ENCODE results near the gene ATAD3C.
A peak's percentile ranks its signal among the peaks of the same experiment; 100 is the strongest.
"Not testable (repeated sequence)": the region's sequence is repeated elsewhere in the genome, so short reads cannot be mapped to it uniquely, and the experiment has no call there.

ATAD3C gene, protein sequence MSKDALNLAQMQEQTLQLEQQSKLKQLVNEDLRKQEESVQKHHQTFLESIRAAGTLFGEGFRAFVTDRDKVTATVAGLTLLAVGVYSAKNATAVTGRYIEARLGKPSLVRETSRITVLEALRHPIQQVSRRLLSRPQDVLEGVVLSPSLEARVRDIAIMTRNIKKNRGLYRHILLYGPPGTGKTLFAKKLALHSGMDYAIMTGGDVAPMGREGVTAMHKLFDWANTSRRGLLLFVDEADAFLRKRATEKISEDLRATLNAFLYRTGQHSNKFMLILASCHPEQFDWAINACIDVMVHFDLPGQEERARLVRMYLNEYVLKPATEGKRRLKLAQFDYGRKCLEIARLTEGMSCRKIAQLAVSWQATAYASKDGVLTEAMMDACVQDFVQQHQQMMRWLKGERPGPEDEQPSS

GRCh38 chr1:1449099-1449739 lies at the start of gene ATAD3C:
Gene ATAD3C, plus strand, starts transcription at chr1:1449689. Its CDS starts 995 bp downstream, at chr1:1450684.
- no peak for DNase-seq

DNA sequence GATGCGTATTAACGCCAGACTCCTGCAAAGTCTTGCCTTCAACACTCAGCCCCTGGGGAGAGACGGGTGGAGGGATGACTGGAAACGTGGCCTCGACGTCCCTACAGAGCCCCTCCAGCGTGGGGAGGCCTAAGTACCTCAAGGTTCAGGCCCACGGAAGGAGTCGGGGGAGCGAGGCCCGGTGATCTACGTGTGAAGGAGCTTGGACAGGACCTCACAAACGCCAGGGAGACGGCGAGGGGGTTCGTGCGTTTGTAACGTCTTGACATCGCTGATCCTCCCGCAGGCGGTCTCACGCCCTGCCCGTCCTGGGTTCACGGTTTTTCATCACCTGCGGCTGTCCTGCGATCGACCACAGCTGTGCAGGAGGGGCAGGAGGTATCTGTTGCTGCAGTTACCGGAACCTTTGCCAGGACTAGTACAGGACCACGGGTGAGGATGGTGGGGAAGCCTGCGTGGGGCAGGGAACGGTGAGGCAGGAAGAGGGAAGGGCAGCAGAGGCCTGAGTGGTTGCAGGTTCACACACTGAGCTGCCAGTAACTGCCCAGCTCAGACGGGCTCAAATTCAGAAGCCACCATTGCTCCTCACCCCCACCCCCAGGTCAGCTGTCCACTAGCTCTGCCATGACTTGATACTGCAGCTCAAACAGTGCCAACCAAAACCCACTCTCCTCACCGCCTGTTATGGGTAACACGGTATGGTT lies 49.5 kb upstream of the ATAD3C start:
- no peak for DNase-seq

- DNase-seq: no peak
Observed at GRCh38 chr1:1400576-1401456, 48.7 kb upstream of the ATAD3C start.

- no peak for DNase-seq
Observed at GRCh38 chr1:1401457-1402010, 48.0 kb upstream of the ATAD3C start.

DNA sequence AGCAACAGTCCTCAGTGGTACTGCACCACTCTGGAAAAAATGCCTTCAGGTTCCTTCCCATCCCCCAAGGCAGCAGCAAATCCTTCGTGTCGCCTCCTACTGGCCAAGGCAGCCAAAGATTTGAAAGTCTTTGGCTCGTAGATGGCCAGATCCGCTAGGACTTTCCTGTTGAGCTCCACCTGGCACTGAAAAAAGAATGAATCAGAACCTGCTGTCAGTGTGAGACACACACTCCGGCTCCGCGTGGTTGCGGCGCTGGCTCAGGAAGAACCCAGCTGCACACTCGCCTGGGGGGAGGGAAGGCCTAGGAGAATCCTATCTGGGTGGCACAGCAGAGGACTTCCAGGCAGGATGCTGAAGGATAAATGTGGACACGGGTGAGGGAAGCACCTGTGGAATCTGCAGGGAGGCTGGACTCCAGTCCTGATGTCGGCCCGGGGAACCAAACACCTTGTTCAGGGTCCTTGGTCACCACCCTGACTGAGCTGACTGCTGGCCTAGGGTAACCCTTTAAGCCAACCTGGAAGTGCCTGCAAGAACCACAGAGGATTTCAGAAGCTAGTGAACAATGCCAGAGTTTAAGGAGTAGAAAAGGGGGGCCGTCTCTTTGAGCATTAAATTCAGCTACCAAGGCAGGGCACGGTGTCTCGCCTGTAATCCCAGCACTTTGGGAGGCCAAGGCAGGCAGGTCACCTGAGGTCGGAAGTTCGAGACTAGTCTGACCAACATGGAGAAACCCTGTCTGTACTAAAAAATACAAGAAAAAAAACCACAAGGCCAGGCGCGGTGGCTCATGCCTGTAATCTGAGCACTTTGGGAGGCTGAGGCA lies 47.2 kb upstream of the ATAD3C start:
- no peak for DNase-seq

DNA sequence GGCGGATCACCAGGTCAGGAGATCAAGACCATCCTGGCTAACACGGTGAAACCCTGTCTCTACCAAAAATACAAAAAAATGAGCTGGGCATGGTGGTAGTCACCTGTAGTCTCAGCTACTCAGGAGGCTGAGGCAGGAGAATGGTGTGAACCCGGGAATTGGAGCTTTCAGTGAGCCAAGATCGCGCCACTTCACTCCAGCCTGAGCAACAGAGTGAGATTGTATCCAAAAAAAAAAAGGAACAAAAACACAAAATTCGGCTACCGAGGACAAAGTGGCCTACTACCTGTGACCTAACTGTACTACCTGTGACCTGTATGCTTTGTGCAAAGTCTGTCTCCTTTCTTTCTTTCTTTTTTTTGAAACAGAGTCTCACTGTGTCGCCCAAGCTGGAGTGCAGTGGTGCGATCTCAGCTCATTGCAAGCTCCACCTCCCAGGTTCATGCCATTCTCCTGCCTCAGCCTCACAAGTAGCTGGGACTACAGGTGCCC lies 46.5 kb upstream of the ATAD3C start:
- DNase-seq: not testable (repeated sequence)

DNA sequence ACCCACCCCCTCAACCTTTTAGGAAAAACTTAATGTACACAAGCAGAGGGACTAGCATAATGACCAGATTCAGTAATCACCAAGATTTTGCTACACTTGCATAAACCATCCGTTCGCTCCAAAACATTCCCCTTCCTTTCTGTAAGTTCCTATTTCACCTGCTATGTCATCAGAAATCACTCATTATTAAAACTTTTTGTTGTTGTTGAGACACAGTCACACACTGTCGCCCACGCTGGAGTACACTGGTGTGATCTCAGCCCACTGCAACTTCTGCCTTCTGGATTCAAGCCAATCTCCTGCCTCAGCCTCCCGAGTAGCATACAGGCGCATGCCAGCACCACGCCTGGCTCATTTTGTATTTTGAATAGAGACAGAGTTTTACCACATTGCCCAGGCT lies 45.8 kb upstream of the ATAD3C start:
- no peak for DNase-seq

- DNase-seq: no peak
Observed at GRCh38 chr1:1406101-1406820, 43.2 kb upstream of the ATAD3C start.

- DNase-seq: peak; percentile 91
Observed at GRCh38 chr1:1406821-1407635, 42.5 kb upstream of the ATAD3C start, which contains the start of gene MRPL20. Gene MRPL20, minus strand, starts transcription at chr1:1407293. Its CDS starts 76 bp downstream, at chr1:1407217.

DNA sequence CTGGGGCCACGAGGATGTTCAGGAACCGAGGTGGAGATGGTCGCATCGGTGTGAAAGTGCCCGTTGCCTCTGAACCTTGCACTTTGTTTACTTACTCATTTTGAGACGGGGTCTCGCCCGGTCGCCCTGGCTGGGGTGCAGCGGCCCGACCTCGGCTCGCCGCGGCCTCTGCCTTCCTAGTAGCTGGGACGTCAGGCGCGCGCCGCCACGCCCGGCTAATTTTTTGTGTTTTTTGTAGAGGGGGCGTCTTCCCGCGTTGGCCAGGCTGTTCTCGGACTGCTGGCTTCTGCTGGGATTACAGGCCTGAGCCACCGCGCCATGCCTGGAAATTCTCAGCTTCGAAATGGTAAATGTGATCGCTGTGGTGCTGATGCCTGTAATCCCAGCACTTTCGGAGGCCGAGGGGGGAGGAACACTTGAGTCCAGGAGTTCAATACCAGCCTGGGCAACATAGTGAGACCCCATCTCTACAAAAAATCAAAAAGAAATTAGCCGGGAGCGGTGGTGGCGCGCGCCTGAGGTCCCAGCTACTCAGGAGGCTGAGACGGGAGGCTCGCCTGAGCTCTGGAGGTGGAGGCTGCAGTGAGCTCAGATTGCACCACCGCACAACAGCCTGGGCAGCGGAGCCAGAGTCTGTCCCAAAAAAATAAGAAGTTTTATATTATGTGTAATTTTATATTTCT lies 41.7 kb upstream of the ATAD3C start:
- no peak for DNase-seq

- not testable (repeated sequence) for DNase-seq
Observed at GRCh38 chr1:1410238-1410637, 39.3 kb upstream of the ATAD3C start.

DNA sequence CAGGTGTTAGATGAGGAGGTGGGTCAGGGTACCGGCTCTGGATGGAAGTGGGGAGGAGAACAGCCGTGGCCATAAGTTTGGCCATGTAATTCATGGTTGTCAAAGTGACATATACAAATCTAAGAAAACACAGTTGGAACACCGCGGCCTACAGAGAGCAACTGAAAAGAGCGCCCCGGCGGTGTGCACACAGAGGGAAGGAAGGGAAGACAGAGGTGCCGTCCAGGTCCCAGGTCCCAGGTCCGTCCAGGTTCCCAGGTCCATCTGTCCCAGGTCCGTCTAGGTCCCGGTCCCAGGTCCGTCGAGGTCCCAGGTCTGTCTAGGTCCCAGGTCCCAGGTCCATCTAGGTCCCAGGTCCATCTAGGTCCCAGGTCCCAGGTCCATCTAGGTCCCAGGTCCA lies 37.9 kb upstream of the ATAD3C start:
- DNase-seq: no peak

- DNase-seq: not testable (repeated sequence)
Observed at GRCh38 chr1:1412311-1412902, 37.1 kb upstream of the ATAD3C start.

DNA sequence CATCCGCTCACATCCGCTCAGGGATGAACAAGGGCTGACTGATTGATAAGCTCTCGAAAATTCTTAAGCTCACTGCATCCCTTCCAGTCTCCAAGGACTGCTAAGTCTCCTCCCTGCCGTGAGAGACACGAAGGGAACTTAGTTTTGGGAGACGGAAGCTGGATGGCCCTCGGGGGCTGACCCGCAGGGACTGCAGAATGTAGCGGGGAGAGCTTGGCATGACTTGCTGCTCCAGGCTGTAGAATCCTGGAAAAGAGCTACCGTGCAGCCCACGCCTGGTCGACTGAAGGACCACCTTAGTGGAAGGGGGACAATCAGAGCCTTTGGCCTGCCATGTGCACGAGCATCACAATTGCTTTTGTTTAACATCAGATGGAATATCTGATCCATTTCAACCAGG lies 33.7 kb upstream of the ATAD3C start:
- no peak for DNase-seq

DNA sequence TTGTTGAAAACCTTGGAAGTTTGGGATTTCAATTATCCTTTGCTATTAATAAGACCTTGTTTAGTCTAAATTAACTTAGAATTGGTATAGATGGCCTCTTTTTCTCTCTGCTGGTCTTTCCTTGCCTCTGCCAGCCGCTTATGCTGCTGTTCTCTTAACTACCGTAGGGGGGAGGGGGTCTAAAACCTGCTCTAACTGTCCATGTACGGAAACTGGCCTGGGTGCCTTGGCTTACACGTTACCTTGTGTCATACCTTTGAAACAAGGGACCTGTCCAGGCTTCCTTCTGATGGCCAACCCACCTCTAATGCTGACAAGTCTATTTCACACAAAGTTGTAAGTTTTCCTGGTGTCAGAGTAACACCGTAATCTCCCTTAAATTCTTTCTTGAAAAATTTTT lies 32.1 kb upstream of the ATAD3C start:
- not testable (repeated sequence) for DNase-seq

GRCh38 chr1:1417825-1418463 lies 31.5 kb upstream of the ATAD3C start:
- not testable (repeated sequence) for DNase-seq

GRCh38 chr1:1418464-1419362 lies 30.8 kb upstream of the ATAD3C start:
- DNase-seq: no peak
